SK-N-SH treated with all-trans-retinoic acid at 6 μM for 48 hours (cell line): ENCODE measurements around the gene SRXN1.

Source experiments
- CREB5 ChIP-seq: fragments of 250-450 bp; sonication (Bioruptor Pico); IDR thresholded peaks from 2 replicates; pipeline ENCODE4 v1.5.1; 2020; ENCODE audit warnings: low read depth, mild to moderate bottlenecking, moderate library complexity
- PATZ1 ChIP-seq: fragments of 250-450 bp; sonication (Bioruptor Pico); IDR thresholded peaks from 2 replicates; pipeline ENCODE4 v1.8.0; 2020; ENCODE audit warnings: mild to moderate bottlenecking, moderate library complexity, borderline replicate concordance
- ZFP30 ChIP-seq: fragments of 450-650 bp; formaldehyde crosslinking; IDR thresholded peaks from 2 replicates; pipeline ENCODE4 v1.5.0; 2022; ENCODE audit warnings: mild to moderate bottlenecking, moderate library complexity
- ZNF8 ChIP-seq: fragments of 450-650 bp; formaldehyde crosslinking; IDR thresholded peaks from 2 replicates; pipeline ENCODE4 v1.5.0; 2020; ENCODE audit warnings: mild to moderate bottlenecking, moderate library complexity

- TF ChIP-seq ZFP30 (CRISPR knock-in tag): no peak
- no peak for TF ChIP-seq CREB5
- TF ChIP-seq PATZ1 (CRISPR knock-in tag): no peak
- no peak for TF ChIP-seq ZNF8 (CRISPR knock-in tag)
Observed at GRCh38 chr20:653590-654416, 803 bp upstream of the SRXN1 start.
